ENCODE data around the gene HOXA3. TPM values are rescaled to one million over a fixed set of nuclear protein-coding genes. Genes with fewer than 3 reads are reported as not detected.

The HOXA3 gene
- total RNA-seq, 1 donor from 2014 or later = not detected

DNA sequence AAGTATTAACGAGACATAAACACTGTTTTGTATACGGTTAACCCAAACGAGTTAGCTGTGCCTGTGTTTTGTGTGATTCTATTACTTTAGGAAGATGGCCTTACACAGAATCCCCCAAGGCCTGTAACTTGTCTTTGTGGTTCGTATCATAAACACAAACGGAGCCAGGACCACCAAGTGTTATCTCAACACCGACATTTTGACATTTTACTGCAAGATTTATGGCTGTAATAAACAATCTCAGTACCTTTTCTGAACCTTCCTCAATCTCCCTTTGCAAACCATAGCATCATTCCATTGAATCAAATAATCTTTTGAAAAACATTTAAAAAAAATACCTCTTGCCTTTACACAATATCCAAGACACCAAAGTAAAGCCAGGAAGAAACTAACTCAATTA lies 19.4 kb downstream of the HOXA3 start:
- no peak overlapping the region for H3K27ac Mint-ChIP-seq

DNA sequence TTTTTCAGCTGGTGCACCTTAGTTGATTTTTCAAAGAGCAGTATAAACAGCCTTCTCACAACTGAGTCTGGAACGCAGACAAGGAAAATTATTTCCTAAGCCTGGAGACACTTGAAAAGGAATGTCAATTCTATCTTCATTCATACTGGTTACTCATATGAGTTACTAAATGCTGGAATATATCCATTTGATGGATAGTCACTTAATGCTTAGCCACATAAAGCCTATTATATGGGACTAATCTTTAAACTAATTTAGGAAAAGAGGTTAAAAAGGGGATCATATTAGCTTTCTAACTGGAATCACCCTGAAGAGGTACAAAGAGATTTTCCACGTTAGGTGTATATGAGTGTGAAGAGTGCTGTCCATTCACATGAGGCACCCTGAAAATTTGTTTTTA lies 20.2 kb downstream of the HOXA3 start:
- H3K4me3 ChIP-seq = no peak overlapping the region
- no peak for TF ChIP-seq EZH2 (IDR thresholded peaks at IDR 0.05)
- TF ChIP-seq, protein P1, sequence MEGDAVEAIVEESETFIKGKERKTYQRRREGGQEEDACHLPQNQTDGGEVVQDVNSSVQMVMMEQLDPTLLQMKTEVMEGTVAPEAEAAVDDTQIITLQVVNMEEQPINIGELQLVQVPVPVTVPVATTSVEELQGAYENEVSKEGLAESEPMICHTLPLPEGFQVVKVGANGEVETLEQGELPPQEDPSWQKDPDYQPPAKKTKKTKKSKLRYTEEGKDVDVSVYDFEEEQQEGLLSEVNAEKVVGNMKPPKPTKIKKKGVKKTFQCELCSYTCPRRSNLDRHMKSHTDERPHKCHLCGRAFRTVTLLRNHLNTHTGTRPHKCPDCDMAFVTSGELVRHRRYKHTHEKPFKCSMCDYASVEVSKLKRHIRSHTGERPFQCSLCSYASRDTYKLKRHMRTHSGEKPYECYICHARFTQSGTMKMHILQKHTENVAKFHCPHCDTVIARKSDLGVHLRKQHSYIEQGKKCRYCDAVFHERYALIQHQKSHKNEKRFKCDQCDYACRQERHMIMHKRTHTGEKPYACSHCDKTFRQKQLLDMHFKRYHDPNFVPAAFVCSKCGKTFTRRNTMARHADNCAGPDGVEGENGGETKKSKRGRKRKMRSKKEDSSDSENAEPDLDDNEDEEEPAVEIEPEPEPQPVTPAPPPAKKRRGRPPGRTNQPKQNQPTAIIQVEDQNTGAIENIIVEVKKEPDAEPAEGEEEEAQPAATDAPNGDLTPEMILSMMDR (IDR thresholded peaks at IDR 0.05) = no peak
- no peak for TF ChIP-seq EZH2phosphoT487 (IDR thresholded peaks at IDR 0.05)
- H3K27ac ChIP-seq = no peak overlapping the region
- no peaks in the 10 kb centered on the region for H3K9me3 ChIP-seq (ENCODE audit: low read depth)
- H3F3A ChIP-seq (ENCODE audit: low read depth) = no peaks in the 10 kb centered on the region
- Mint-ChIP-seq H3K9me3 (peaks cover 21% of the 10 kb centered on the region), H3K4me1 (no peaks in the 10 kb centered on the region), H3K27me3 (ENCODE audit: insufficient read depth, low read depth) (peaks cover 86% of the 10 kb centered on the region), H3K36me3 (peaks cover 2% of the 10 kb centered on the region), H3K4me3 (no peak overlapping the region), H3K27ac (no peak overlapping the region)
- H2AFZ ChIP-seq (replicated peaks) = no peak overlapping the region
- no peaks in the 10 kb centered on the region for H3K79me2 ChIP-seq (ENCODE audit: low read depth)
- peaks cover 78% of the 10 kb centered on the region for H4K20me1 ChIP-seq (ENCODE audit: low read depth)
- no peaks in the 10 kb centered on the region for H3K36me3 ChIP-seq
- peaks cover 100% of the 10 kb centered on the region for H3K27me3 ChIP-seq
- no peak for DNase-seq (ENCODE audit: low spot score)
- no peak overlapping the region for H3K4me2 ChIP-seq
- H3K9ac ChIP-seq = no peak overlapping the region
- H3K4me1 ChIP-seq = no peaks in the 10 kb centered on the region

More for the DNA sequence above, 19.4 kb downstream of the HOXA3 start:
- no peak overlapping the region for H3K4me3 Mint-ChIP-seq
- no peak overlapping the region for H3K9ac ChIP-seq
- no peak for DNase-seq (ENCODE audit: low spot score)
- H3K79me2 ChIP-seq (ENCODE audit: low read depth) = no peaks in the 10 kb centered on the region
- peaks cover 100% of the 10 kb centered on the region for H3K27me3 ChIP-seq
- H3K9me3 ChIP-seq (ENCODE audit: low read depth) = no peaks in the 10 kb centered on the region
- no peak overlapping the region for H2AFZ ChIP-seq (replicated peaks)
- peaks cover 21% of the 10 kb centered on the region for H3K9me3 Mint-ChIP-seq
- H3K27me3 Mint-ChIP-seq (ENCODE audit: insufficient read depth, low read depth) = peaks cover 86% of the 10 kb centered on the region
- H3K36me3 ChIP-seq = no peaks in the 10 kb centered on the region
- TF ChIP-seq EZH2phosphoT487 (IDR thresholded peaks at IDR 0.05) (no peak), EZH2 (IDR thresholded peaks at IDR 0.05) (no peak)
- TF ChIP-seq, protein P1 (IDR thresholded peaks at IDR 0.05) = no peak
- no peaks in the 10 kb centered on the region for H3F3A ChIP-seq (ENCODE audit: low read depth)
- H3K36me3 Mint-ChIP-seq = peaks cover 2% of the 10 kb centered on the region
- no peak overlapping the region for H3K27ac ChIP-seq
- no peak overlapping the region for H3K4me2 ChIP-seq
- H3K4me1 Mint-ChIP-seq = no peaks in the 10 kb centered on the region
- H3K4me3 ChIP-seq = no peak overlapping the region
- H4K20me1 ChIP-seq (ENCODE audit: low read depth) = peaks cover 78% of the 10 kb centered on the region
- no peaks in the 10 kb centered on the region for H3K4me1 ChIP-seq

DNA sequence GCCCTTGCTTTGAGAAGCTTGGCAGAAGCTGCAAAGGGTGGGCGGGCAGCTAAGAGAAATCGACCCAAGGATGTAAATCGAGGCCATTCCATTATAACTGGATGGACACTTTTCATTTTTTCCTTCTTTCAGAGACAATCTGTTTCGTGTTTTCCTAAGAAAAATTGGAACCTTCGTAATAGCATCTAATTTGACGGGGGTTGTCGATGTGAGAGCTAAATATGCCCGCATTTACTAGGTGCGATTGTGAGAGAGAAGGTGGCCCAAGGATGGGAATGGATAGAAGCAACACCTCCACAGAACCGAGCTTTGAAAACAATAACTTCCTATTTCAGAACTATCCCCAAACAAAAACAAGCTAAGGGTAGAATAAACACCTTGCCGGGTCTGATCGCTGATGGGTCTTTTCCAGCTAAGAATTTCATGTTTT lies 21.0 kb downstream of the HOXA3 start:
- Histone ChIP-seq H3K27ac (no peak overlapping the region), H3K79me2 (ENCODE audit: low read depth) (no peaks in the 10 kb centered on the region), H3K4me1 (no peaks in the 10 kb centered on the region), H3K4me3 (peak overlapping the region; percentile 41), H3K9me3 (ENCODE audit: low read depth) (no peaks in the 10 kb centered on the region), H2AFZ (replicated peaks) (no peak overlapping the region), H3K4me2 (peak overlapping the region; percentile 62), H3K27me3 (peaks cover 100% of the 10 kb centered on the region), H4K20me1 (ENCODE audit: low read depth) (peaks cover 77% of the 10 kb centered on the region), H3F3A (ENCODE audit: low read depth) (no peaks in the 10 kb centered on the region), H3K36me3 (no peaks in the 10 kb centered on the region), H3K9ac (no peak overlapping the region)
- DNase-seq (ENCODE audit: low spot score) = no peak
- H3K4me1 Mint-ChIP-seq = no peaks in the 10 kb centered on the region
- peaks cover 86% of the 10 kb centered on the region for H3K27me3 Mint-ChIP-seq (ENCODE audit: insufficient read depth, low read depth)
- H3K9me3 Mint-ChIP-seq = peaks cover 21% of the 10 kb centered on the region
- peak; percentile 56 for TF ChIP-seq EZH2 (IDR thresholded peaks at IDR 0.05)
- TF ChIP-seq, protein P1 (IDR thresholded peaks at IDR 0.05) = no peak
- H3K4me3 Mint-ChIP-seq = peak overlapping the region; percentile 50
- peaks cover 2% of the 10 kb centered on the region for H3K36me3 Mint-ChIP-seq
- no peak overlapping the region for H3K27ac Mint-ChIP-seq

Measured in neural progenitor cell (in vitro differentiated cells).